Activated naive CD8-positive, alpha-beta T cell treated with anti-CD3 and anti-CD28 coated beads for 36 hours (primary cell): ENCODE measurements around the gene SEMA3F. TPM values are rescaled to one million over a fixed set of nuclear protein-coding genes. Genes with fewer than 3 reads are reported as not detected.

ENCODE experiments used
- total RNA-seq, 2 experiments: library from RNA; stranded (reverse); gene quantifications; one replicate each; pipeline ENCODE4 v1.2.3, GENCODE V29; 2021

The SEMA3F gene
- total RNA-seq, 2 experiments from 2014 or later, result 0.10 to 0.28 TPM

Other genes starting within 250 kb of the SEMA3F start
- 10 to 100 TPM; 11.7 to 12.2 TPM for gene MON1A, start 225.5 kb upstream of the SEMA3F start, total RNA-seq
- 10 to 100 TPM; 59.5 to 64.8 TPM for gene RBM6, start 215.2 kb upstream of the SEMA3F start, total RNA-seq
- 100 to 1,000 TPM in 1 of 2 experiments, 10 to 100 TPM in 1; 99.8 to 102 TPM for gene RBM5, start 66.4 kb upstream of the SEMA3F start, total RNA-seq
- under 1 TPM in 1 of 2 experiments, not detected in 1; 0.12 TPM for gene GNAT1, start 36.3 kb downstream of the SEMA3F start, total RNA-seq
- under 1 TPM in 1 of 2 experiments, not detected in 1; 0.18 TPM for gene SLC38A3, start 49.9 kb downstream of the SEMA3F start, total RNA-seq
- 100 to 1,000 TPM; 211 to 217 TPM for gene GNAI2, start 80.9 kb downstream of the SEMA3F start, total RNA-seq
- gene SEMA3B, start 113.8 kb downstream of the SEMA3F start, total RNA-seq, result 1 to 10 TPM; 1.2 to 1.6 TPM
- not detected for gene LSMEM2, start 123.8 kb downstream of the SEMA3F start, total RNA-seq
- 100 to 1,000 TPM; 177 to 182 TPM for gene IFRD2, start 137.1 kb downstream of the SEMA3F start, total RNA-seq
- gene HYAL3, start 144.1 kb downstream of the SEMA3F start, total RNA-seq, result 1 to 10 TPM; 6.0 to 6.8 TPM
- 10 to 100 TPM; 16.3 to 16.7 TPM for gene NAA80, start 144.1 kb downstream of the SEMA3F start, total RNA-seq
- under 1 TPM in 1 of 2 experiments, not detected in 1; 0.35 TPM for gene HYAL1, start 148.2 kb downstream of the SEMA3F start, total RNA-seq
- gene HYAL2, start 167.4 kb downstream of the SEMA3F start, total RNA-seq, result 1 to 10 TPM; 6.5 to 6.8 TPM
- 10 to 100 TPM; 26.8 to 29.1 TPM for gene TUSC2, start 172.9 kb downstream of the SEMA3F start, total RNA-seq
- 10 to 100 TPM; 51.7 to 53.7 TPM for gene RASSF1, start 185.5 kb downstream of the SEMA3F start, total RNA-seq
- under 1 TPM; 0.39 to 0.74 TPM for gene ZMYND10, start 190.4 kb downstream of the SEMA3F start, total RNA-seq
- gene NPRL2, start 195.5 kb downstream of the SEMA3F start, total RNA-seq, result 10 to 100 TPM; 41.1 to 43.8 TPM
- 10 to 100 TPM; 19.4 to 19.5 TPM for gene CYB561D2, start 195.5 kb downstream of the SEMA3F start, total RNA-seq
- gene TMEM115, start 204.2 kb downstream of the SEMA3F start, total RNA-seq, result 10 to 100 TPM; 19.0 to 20.2 TPM